ENCODE measurements around the gene CRYGN.

The CRYGN gene

DNA sequence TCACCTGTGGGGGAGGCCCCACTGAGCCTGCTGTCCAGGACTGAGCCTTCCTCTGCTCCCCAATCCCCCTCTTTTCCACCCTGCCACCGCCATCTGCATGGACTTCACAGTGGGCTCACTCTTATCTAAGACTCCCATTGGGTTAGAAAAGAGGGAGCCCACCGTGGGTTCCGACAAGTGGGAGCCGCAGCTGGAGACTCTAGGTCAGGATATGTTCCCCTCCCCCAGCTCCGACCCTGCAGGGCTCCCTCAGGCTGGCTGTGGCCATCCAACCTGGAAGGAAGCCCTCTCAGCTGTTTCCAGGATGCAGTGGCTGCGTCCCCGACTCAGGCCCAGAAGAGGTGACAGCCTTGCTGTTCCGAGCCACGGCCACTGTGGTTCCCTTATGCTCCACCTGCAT lies 34.9 kb downstream of the CRYGN start:
- no peak for DNase-seq

- no peak for DNase-seq
Measured at GRCh38 chr7:151404216-151405011, 35.5 kb downstream of the CRYGN start.

- DNase-seq: no peak
Measured at GRCh38 chr7:151403764-151404163, 36.2 kb downstream of the CRYGN start.

DNA sequence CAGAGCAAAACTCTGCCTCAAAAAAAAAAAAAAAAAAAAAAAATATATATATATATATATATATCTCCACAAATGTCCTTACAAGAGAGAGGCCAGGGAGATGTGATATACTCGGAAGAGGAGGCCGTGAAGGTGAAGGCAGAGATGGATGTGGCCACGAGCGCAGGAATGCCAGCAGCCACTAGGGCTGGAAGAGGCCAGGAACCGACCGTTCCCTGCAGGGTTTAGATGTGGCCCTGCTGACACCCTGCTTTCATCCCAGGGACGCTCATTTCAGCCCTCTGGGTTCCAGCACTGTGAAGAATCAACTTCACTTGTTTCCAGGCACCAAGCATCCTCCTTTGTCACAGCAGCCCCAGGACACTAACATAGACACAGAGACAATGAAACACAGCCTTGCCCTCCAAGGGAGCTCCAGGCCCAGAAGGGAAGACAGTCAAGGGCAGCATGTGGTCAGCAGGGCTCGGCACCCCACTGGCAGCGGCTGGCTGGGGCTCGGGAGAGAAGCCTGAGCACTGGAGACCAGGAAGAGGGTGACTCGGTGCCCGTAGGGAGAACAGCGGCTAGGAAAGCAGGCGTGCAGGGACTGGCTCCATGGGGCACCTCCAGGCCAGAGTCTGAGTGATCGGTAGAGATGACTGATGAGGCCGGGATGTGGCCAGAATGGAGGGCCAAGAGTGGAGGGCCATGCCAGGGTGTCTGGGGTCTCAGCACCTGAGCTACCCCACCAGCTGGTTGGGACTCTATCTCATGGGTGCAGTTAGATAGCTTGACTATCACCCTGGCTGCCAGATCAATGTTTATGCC lies 37.7 kb downstream of the CRYGN start:
- no peak for DNase-seq

GRCh38 chr7:151400626-151401315 lies 39.2 kb downstream of the CRYGN start:
- no peak for DNase-seq

GRCh38 chr7:151399906-151400305 lies 40.0 kb downstream of the CRYGN start:
- DNase-seq: no peak

DNA sequence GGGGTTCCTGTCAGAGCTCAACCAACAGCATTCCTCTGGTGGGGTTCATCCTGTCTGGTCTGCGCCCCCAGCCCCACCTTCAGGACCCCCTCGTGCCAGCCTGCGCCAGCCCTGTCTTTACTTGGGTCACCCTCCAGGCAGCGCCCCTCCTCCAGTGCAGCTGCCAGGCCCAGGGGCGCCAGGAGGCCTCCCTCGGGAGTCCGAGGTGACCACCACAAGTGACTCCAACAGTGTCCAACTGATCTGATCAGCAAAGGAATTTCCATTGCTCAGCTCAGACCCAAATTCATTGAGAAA lies 40.7 kb downstream of the CRYGN start:
- DNase-seq: no peak

GRCh38 chr7:151398446-151399304 lies 41.3 kb downstream of the CRYGN start:
- no peak for DNase-seq

DNA sequence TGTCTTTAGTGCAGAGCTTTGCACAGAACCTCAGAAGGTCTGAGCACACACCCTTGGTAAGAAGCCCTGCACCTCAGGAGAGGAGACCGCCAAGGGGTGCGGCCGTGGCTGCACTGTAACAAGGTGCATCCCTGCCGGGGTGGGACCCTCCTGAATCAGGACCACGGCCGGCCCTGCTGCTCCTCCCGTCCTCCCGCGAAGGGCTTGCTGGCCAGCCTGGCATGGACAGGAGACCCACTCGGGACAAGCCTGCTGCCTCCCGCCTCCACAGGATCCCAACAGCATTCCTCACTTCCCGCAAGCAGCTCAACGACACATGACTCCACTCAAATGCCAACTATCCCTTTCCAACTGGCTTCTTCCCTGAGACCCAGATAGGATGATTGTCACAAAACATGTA lies 42.9 kb downstream of the CRYGN start:
- no peak for DNase-seq

DNA sequence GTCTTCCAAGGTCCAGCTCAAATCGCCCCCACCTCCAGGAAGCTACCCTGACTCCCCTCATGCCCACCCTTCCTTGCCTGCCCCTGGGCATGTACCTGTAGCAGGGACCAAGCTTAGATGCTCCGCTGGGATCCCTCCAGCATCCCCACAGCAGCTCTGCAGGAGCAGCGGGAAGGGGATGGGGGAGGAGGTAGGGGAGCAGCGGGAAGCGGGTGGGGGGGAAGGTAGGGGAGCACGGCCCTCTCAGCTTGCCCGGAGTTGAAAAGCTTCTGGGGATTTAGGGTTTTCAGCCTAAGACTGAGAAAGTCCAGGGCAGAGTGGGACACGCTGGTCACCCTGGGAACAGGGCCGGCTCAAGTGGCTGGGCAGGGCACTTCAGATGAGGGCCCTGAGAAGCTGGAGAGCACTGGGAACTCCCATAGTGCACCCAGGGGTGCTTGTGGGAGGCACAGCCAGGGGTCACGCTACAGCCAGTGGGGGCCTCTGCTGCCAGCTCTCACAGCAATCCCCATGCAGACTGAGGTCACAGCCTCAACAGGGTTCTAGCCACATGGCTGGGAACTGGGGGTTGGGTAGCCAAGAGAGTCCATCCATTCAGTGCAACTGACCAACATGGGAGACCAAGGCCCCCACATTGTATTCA lies 43.5 kb downstream of the CRYGN start:
- no peak for DNase-seq

GRCh38 chr7:151395036-151395367 lies 44.9 kb downstream of the CRYGN start:
- DNase-seq: no peak

DNA sequence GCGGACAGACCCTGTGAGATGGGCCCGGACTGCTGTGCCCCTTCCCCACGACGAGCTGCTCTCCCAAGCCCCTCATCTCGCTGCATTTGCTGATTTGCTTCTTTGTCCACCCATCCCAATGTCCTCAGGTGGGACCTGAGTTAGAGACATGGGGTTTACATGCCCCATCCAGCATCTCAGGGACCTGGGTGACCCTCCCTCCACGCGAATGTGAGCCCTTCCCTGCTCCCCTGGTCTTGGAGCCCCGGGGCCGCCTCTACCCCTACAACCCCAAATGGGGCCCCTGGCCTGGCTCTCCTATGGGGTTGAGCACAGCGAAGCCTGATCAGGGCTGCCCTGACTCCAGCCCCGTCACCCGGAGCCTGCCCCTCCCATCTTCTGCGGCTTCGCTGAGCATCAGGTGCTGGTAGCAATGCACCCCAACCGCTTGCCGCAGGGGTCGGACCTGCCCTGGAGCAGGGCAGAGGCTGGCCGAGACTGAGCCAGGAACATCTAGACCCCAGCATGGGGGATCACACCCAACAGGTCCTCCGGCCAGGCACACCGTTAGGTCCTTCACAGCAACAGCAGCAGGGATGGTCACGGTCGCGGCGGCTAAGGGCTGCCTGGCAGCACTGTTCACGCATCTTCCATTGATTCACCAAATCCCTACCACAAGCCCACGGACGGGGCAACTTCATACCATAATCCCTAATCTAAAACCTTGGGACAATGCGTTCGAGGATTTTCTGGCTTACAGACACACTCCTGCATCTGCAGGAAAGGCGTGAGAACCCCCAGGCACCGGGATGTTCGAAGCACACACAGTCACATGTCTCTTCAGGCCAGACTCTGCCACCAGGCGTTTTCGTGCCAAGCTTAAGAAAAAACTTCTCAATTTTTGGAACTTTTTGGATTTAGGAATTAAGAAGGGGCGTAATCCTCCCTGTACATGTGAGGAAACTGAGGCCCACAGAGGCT lies 45.6 kb downstream of the CRYGN start:
- no peak for DNase-seq

DNA sequence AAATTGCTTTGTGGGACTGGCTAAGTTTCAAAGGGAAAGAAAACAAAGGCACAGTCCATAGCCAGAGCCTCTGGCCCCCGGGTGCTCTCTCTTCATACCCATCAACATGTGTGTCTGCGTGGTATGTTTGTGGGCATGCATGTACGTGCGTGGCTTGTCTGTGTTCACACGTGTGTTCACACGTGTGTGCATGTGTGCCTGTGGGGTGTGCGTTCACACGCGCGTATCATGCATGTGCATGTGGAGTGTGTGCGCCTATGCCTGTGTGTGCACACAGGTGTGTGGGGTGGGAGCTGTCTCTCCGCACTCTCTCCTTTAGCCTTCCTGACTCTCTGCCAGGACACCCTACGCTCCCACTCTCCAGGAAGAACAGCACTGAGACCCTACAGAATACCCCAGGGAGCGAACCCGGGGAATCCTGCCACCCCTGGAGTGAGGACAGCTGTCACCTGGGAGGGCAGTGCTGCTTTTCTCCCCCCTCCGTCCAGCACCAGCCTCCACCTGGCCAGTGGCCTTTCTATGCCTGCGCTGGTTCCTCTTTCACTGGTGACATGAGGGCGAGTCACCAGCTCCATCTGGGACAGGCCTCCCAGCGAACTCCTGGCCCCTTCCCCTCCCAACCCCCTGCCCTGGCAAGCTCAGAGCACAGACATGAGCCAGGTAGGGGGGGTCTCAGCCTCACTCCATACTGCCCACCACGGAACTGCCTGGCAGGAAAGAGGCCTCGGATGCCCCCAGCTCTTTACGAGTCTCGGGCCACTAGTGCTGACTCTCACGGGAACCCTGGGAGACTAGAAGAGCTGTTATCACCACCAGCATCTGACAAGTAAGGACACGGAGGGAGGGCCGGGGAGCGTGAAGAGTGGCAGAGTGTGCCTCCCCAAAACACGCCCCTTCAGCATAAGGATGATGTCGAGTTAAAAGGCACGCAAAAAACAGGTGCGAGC lies 46.6 kb downstream of the CRYGN start:
- DNase-seq: no peak

DNA sequence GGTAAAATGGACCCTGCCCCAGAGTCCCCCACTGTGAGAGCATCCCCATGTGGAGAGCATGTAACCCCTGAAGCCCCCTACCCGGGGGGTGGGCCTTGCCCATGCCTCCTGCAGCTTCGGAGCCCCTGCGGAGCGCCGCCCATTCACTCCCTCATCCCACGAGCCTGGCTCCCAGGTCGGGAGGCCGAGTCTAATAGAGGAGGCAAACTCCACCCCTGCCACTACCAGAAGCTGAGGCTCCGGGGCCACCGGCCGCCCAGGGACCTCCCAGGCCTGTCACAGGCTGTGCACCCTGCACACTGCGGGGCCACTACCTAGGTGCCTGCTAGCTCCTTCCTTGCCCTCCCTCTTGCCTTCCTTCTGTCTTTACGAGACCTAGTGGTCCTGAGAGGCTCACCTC lies 47.5 kb downstream of the CRYGN start:
- no peak for DNase-seq

GRCh38 chr7:151392002-151392401 lies 47.9 kb downstream of the CRYGN start:
- no peak for DNase-seq

DNA sequence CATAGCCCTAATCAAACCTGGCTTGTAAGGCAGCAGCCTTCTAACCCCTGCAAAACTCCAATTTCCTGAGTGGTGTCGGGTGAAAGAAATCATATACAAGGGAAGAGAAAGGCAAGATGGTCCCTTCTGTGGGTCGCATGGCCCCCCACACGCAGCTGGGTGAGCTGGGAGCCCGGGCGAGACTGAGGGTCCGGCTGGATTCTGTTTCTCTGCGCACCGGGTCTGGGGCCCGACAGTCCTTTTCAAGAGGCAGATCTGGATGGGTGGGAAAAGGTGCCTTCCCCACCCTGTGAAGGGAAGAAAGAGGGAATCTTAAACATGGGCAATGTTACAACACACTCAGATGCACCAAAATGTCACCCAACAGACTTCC lies 48.6 kb downstream of the CRYGN start:
- DNase-seq: no peak

GRCh38 chr7:151390598-151391357 lies 49.2 kb downstream of the CRYGN start:
- no peak for DNase-seq

DNA sequence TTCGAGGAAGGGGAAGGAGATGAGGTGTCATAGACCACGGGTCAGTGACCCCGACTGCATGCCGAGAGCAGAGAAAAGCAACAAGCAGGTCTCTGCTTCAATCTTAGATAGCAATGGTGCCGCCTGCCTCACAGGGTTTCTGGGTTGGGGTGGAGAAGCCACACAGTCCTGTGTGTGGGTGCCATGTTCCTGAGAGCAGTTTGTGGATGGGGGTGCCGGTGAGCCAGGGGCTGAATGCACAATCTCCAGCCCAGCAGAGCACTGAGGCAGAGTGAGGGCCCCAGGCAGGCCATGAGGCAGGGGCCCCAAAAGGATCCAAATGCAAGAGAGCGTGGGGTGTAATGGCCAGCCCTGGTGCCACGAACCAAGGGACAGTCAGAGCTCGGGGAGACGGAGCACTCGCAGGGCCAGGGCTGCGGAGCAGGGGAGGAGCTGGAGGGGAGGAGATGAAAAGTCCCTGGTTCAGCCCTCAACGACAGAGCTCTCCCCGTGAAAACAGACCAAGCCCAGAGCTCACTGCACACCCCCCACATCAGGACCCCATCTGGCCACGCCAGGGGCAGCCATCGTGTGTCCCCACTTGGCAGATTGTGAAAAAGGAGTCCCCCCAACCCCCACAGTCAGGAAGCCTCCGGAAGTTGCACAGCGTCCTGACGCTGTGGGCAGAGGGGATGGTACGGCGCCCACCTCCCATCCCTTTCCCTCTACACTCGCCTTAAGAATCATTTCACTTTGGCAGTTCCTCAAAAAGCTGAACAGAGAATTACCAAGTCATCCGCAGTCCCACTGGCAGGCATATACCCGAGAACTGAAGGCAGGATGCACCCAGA lies 50.0 kb downstream of the CRYGN start:
- DNase-seq: no peak
